Stimulated activated CD8-positive, alpha-beta memory T cell treated with anti-CD3 and anti-CD28 coated beads, Interleukin-15, amount 100 ng/mL, for 48 hours (primary cell): ENCODE data around the gene INAVA.
"Not testable (repeated sequence)": the region's sequence is repeated elsewhere in the genome, so short reads cannot be mapped to it uniquely, and the experiment has no call there.

Source experiments
- DNase-seq, 2 donors: peaks; one replicate each; pipeline ENCODE4 v3.0.0-alpha.2; 2020; ENCODE audit warnings: low read depth in 2 of 2

The INAVA gene

DNA sequence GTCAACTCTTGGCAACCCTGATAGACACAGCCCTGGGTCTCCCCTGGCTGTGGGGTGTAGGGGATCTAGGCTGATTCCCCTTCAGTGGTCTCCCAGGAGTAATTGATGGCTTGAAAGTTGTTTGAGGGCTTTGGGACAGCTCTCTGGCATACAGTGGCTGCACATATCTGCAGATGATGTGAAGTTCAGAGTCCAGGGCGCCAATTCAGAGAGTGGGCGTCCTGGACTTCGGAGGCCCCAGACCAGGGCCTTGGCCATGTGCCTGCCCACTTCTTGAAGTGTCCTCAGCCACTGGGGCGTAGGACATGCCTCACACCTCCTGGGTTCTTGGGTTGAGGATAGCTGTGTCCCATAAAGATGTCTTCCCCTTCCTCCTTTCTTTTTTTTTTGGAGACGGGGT is 2.6 kb downstream of the INAVA start:
- no peak for DNase-seq

- no peak for DNase-seq
These were observed 4.3 kb downstream of the INAVA start for GRCh38 chr1:200899015-200899386.

- DNase-seq = no peak
These were observed 4.8 kb downstream of the INAVA start for GRCh38 chr1:200899451-200899915.

DNA sequence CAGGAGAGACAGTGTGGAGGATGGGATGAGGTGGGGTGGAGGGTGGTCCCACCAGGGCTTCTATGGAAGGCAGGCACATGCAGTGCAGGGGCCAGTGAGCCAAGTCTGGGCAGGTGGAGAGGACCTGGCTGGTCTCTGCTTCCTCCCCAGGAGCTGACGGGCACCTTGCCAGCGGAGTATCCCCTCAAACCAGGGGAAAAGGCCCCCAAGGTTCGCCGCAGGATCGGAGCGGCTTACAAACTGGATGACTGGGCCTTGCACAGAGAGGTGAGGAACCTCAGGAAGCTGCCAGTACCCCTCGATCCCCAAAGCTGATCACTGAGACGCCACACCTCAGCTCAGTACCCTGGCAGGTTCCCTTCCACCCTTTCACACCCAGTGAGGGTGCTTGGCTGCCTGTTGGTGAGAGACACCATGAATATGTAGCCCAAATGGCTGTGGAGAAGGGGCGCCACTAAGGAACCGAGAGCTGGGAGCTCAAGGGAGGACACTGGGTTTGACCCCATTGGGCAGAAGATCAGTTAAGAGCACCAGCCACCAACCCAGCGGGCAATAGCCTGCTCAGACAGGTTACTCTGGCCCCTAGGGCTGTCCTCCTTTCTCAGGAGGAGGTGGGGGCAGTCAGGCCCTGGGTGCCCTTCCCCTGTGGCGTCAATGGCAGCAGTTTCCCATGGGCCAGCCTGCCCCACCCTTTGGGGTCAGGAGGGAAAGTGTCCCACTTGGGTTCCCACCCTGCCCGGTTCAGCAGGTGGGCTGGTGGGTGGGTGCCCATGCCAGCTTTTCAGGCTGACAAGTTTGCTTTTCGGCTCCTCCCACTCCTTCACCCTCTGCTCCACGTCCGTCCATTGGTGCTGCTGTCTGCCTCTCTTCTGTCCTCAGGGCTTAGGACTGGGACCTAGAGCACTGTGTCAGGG is 5.5 kb downstream of the INAVA start:
- DNase-seq = no peak

GRCh38 chr1:200900877-200901276 is 6.2 kb downstream of the INAVA start:
- DNase-seq = no peak

DNA sequence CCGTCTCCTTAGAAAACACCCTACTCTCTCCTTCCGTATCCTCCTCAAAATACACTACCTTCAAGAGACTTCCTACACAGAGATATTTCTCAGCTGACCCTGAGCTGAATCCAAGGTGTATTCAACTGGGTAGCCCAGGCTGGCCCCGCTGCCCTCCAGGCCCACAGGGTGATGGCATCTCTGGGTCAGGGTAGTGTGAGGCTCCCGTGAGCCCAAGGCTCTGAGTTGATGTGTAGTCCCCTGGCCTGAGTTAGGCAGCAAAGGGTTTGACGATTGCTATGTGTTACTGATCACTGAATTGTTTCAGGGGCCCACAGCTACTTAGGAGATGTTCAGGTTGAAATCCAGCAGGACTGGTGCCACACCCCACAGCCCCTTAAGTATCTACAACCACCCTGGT is 6.7 kb downstream of the INAVA start:
- DNase-seq = no peak

- DNase-seq = no peak
These were observed 7.2 kb downstream of the INAVA start for GRCh38 chr1:200901796-200902444.

- DNase-seq = no peak
These were observed 9.1 kb downstream of the INAVA start for GRCh38 chr1:200903793-200904192.

DNA sequence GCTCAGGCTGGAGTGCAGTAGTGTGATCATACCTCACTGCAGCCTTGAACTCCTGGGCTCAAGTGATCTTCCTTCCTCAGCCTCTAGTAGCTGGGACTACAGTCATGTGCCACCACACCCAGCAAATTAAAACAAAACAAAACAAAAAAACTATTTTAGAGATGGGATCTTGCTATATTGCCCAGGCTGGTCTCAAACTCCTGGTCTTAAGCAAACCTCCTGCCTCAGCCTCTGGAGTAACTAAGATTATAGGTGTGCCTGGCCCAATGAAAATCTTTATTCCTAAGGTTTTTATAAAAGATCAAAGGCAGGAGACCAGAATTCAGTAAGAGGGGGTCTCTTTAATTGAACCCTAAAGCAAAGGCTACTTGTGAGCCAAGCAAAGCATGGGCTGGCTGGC is 10.1 kb downstream of the INAVA start:
- DNase-seq = no peak

- peak; percentile 10 to 42 for DNase-seq
These were observed 10.8 kb downstream of the INAVA start for GRCh38 chr1:200905411-200906052.

- no peak for DNase-seq
These were observed 11.8 kb downstream of the INAVA start for GRCh38 chr1:200906491-200906890.

DNA sequence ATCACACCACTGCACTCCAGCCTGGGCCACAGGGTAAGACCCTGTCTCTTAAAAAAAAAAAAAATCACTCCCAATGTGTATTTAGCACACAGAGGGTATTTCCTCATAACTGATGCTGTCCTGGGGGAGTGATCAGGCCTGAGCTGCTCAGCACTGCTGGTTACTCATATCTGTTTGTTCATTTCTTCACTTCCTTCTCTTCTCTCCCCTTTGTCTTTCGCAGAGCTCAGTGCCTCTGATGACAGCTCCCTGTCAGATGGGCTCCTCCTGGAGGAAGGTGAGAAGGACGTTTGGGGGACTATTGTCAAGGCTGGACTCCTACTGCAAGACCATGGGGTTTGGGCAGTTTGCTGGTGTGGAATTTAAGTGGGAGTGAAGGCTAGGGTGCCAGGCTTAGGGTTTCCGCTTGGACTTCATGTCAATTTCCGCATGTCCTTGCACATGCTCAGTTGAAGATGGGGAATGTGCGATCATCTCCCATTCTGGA is 13.0 kb downstream of the INAVA start:
- no peak for DNase-seq

DNA sequence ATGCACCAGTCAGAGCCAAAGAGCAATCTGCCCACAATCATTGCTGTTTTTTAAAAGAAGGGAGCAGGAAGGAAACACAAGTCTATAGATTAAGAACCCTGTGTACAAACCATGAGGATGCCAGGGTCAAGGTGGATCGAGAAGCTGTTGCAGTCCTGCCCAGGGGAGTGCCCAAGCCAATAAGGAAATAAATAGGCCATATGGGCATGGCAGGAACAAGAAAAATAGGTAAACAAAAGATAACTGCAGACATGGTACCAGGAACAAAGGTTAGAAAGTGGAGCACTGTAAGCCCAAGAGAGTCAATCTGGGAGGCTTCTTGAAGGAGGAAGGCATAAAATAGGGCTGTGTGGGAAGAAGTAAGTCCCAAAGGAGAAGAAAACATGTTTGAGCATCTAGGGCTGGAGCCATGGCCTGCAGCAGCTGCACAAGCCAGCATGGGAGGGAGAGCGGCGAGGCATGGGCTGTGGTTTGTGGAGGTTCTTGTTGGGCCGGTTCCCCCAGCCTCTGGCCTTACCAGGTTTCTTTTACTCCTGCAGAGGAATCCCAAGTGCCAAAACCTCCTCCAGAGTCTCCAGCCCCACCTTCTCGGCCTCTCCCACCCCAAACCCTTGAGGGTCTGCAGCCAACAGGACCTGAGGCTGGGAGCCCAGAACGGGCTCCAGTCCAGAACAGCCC is 13.6 kb downstream of the INAVA start:
- DNase-seq = no peak

- DNase-seq = no peak
These were observed 14.4 kb downstream of the INAVA start for GRCh38 chr1:200909071-200909470.

- DNase-seq = no peak
These were observed 15.1 kb downstream of the INAVA start for GRCh38 chr1:200909757-200910239.

DNA sequence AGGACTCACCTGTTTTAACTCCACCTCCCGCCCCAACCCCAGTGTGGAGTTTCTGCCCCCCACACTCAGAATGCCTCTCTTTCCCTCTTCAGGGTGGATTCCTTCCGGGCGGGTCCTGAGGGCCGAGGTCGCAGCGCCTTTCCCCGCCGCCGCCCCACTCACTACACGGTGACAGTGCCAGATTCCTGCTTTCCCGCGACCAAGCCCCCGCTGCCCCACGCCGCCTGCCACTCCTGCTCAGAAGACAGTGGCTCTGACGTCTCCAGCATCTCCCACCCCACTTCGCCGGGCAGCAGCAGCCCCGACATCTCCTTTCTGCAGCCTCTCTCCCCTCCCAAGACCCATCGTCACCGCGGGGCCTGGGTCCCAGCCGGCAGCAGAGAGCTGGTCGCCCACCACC is 16.7 kb downstream of the INAVA start:
- no peak for DNase-seq

GRCh38 chr1:200911936-200912335 is 17.2 kb downstream of the INAVA start:
- not testable (repeated sequence) for DNase-seq

DNA sequence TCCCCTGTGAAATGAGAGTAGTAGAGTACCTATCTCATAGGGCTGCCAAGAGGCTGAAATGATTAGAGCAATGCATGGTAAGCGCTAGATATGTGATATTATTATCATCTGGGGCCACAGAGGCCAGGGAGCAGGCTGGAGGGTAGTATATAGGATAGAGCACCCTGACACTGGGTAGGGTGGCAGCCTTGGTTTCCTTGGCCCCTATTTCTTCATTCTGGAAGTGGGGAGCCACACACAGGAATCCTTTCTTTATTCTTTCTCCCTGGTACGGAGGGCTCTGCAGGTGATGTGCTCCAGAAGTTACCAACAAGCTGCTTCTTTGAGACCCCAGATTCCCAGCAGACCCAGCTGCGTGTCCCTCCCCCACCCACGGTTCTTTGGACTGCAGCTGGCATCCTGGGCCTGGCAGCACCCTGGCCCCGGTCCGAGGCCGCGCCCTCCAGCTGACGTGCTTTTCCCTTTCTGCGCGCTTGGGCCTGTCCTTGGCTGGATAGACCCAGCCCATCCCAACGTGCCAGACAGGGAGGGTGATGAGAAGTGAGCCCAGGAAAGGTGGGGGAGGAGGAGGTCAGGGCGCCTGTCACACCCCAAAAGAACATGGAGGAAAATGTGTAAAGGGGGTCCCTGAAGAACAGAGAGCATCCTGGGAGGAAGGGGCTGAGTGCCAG is 18.2 kb downstream of the INAVA start:
- no peak for DNase-seq

DNA sequence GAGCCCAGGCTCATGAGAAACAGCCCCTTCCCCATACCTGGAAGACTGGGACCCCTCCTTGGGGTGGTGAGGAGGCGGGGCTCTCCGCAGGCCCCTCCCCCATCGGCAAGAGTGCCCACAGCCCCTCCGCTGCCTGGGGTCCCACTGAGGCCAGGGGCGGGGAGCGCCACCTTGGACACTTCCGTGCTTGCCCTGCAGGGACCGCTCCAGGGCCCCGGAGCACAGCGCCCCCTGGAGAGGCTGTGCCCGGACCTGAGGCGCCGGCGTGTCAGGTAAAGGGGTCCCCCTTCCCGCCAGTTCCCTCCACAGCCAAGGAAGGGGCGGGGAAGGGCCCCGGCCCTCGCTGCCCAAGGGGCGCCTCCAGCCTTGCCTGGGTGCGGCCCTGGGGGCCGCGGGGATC is 21.5 kb downstream of the INAVA start:
- DNase-seq = no peak

DNA sequence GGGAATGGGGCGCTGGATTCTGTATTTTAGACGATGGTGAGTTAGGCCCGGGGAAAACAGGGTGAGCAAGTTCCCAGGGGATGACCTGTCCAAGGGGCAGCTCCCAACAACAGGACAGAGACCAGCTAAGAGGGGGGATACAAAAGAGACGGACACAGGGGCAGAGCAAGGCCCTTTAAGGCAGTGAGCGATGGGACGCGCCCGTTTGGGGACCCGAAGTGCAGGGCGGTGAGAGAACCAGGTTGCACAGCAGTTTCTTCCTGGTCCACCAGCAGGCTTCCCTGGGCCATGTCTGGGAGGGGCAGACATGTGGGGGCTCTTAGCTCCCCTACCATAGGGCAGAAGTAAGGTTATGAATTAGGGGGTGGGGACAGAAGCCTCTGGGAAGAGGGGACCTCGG is 22.0 kb downstream of the INAVA start:
- no peak for DNase-seq

GRCh38 chr1:200917291-200917817 is 22.7 kb downstream of the INAVA start:
- DNase-seq = no peak
